Left lung (tissue), 10 donors: Measurements from ENCODE around the gene SPNS2. TPM values are rescaled to one million over a fixed set of nuclear protein-coding genes. Genes with fewer than 3 reads are reported as not detected.
A peak's percentile ranks its signal among the peaks of the same experiment; 100 is the strongest.

ENCODE experiments used
- ATAC-seq: fragments of 200-7000 bp; cut with Tn5 transposase; one replicate; pipeline ENCODE4 v1.9.1; 2020; ENCODE audit warnings: moderate library complexity
- DNase-seq, 4 donors: peaks; one replicate each; pipeline ENCODE4 v3.0.0-alpha.2; 2013 to 2020
- H3K27ac ChIP-seq, 2 donors: fragments of 200-600 bp; sonication (generic) in 1 of 2; one replicate each; pipeline versions ENCODE4 v1.5.0 to v1.8.0; 2020 to 2021
- H3K27me3 ChIP-seq, 2 donors: fragments of 200-600 bp; sonication (generic) in 1 of 2; one replicate each; pipeline versions ENCODE4 v1.5.0 to v1.8.0; 2020 to 2021
- H3K36me3 ChIP-seq, 2 donors: fragments of 200-600 bp; sonication (generic) in 1 of 2; one replicate each; pipeline versions ENCODE4 v1.5.0 to v1.8.0; 2020 to 2021
- H3K4me1 ChIP-seq, 2 donors: fragments of 200-600 bp; one replicate each; pipeline ENCODE4 v1.8.0; 2021
- H3K4me3 ChIP-seq, 2 donors: fragments of 200-600 bp; sonication (generic) in 1 of 2; one replicate each; pipeline versions ENCODE4 v1.5.0 to v1.8.0; 2020 to 2021; ENCODE audit warnings: mild to moderate bottlenecking in 1 of 2
- H3K9me3 ChIP-seq, 2 donors: fragments of 200-600 bp; sonication (generic) in 1 of 2; one replicate each; pipeline versions ENCODE4 v1.5.0 to v1.8.0; 2020 to 2021
- intact Hi-C, 2 donors: fragments of 100-400 bp; cut with DNase I; formaldehyde crosslinking; loops; one replicate each; pipeline versions ENCODE4 v1.11.2 to v1.14.2; 2022
- polyA plus RNA-seq, 6 donors: library from polyadenylated mRNA; unstranded; fragments of 120-200 nt; gene quantifications; one replicate each; pipeline ENCODE4 v1.2.1, GENCODE V29; 2013; ENCODE audit not compliant: insufficient read length in 6 of 6
- total RNA-seq, 2 donors: library from RNA; stranded (reverse); fragmentation: NEBNext Ultra II Directional; extraction: Animal tissue kit (Norgen Biotek cat#: 25700); gene quantifications; one replicate each; pipeline ENCODE4 v1.2.1, GENCODE V29; 2021
- TF ChIP-seq, protein P1 (sequence below), 2 donors: fragments of 200-600 bp; sonication (generic) in 1 of 2; IDR thresholded peaks; one replicate each; pipeline versions ENCODE4 v1.5.0 to v1.8.0; 2021; ENCODE audit warnings: antibody characterized with exemption in 2 of 2
- donor health status: DM: no; HTN: yes; CAD: no.
- donor health status: DM: no; HTN: no; CAD: no.

SPNS2 gene
- total and polyA plus RNA-seq, 8 donors: 19.6 to 52.4 (median 24.3) TPM

DNA sequence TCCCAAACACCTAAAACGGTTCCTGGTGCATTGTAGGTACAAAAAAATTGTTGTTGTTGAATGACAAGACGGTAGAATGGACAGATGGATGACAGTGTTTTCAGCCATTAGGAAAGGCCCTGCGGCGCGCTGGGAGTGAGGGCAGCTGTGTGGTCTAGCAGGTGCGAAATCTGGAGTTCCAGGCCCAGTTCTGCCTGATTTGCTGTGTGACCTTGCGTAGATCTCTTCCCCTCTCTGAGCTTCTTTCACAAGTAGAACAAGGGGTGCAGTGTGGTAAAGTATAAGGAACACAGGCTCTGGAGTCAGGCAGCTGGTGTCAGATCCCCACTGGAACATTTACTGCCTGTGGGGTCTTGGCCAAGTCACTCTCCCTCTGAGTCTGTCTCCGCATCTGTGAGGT lies 25.3 kb downstream of the SPNS2 start:
- Histone ChIP-seq H3K4me1 (peaks cover 6 to 44% of the 10 kb centered on the region in 2 donors), H3K36me3 (no peaks in the 10 kb centered on the region), H3K4me3 (no peak overlapping the region), H3K27me3 (no peaks in the 10 kb centered on the region), H3K9me3 (no peaks in the 10 kb centered on the region), H3K27ac (peak overlapping the region in 1 of 2 donors; percentile 71)
- intact Hi-C loops: no loop called here
- no peak for DNase-seq
- TF ChIP-seq, protein P1, sequence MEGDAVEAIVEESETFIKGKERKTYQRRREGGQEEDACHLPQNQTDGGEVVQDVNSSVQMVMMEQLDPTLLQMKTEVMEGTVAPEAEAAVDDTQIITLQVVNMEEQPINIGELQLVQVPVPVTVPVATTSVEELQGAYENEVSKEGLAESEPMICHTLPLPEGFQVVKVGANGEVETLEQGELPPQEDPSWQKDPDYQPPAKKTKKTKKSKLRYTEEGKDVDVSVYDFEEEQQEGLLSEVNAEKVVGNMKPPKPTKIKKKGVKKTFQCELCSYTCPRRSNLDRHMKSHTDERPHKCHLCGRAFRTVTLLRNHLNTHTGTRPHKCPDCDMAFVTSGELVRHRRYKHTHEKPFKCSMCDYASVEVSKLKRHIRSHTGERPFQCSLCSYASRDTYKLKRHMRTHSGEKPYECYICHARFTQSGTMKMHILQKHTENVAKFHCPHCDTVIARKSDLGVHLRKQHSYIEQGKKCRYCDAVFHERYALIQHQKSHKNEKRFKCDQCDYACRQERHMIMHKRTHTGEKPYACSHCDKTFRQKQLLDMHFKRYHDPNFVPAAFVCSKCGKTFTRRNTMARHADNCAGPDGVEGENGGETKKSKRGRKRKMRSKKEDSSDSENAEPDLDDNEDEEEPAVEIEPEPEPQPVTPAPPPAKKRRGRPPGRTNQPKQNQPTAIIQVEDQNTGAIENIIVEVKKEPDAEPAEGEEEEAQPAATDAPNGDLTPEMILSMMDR (IDR thresholded peaks at IDR 0.05): no peak
- ATAC-seq: no peak

DNA sequence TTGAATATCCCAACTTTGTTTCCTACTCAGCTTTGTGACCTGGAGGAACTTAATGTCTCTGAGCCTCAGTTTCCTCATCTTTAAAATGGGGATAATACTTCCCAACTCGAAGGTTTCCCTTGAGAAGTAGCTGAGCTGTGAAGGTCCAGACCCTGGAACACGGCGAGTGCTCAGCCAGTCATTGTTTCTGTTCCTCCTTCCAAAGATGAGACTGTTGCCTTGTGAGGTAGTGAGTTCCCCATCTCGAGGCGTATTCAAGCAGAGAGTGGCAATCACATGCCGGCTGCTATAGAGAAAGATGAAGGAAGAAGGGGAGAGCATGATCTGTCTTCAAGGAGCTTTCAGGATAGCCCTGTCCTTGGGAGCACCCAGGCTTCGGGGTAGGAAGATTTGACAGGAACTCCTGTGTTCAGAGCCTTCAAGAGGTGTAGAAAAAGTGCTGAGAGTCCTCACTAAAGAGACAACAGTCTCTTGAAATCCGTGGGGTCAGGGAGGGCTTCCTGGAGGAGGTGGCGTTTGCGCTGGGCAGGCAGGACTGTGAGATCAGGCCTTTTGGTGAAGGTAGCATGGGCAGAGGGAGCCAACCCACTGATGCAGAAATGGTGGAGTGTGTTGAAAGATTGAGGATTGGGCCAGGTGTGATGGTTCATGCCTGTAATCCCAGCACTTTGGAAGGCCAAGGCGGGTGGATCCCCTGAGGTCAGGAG lies 27.2 kb downstream of the SPNS2 start:
- no peak for DNase-seq
- no peak for ATAC-seq
- Histone ChIP-seq H3K27me3 (no peaks in the 10 kb centered on the region), H3K27ac (no peak overlapping the region), H3K4me3 (no peak overlapping the region), H3K9me3 (no peaks in the 10 kb centered on the region), H3K4me1 (peaks cover 0 to 40% of the 10 kb centered on the region in 2 donors), H3K36me3 (no peaks in the 10 kb centered on the region)
- TF ChIP-seq, protein P1 (IDR thresholded peaks at IDR 0.05): no peak
- intact Hi-C loops: no loop called here

DNA sequence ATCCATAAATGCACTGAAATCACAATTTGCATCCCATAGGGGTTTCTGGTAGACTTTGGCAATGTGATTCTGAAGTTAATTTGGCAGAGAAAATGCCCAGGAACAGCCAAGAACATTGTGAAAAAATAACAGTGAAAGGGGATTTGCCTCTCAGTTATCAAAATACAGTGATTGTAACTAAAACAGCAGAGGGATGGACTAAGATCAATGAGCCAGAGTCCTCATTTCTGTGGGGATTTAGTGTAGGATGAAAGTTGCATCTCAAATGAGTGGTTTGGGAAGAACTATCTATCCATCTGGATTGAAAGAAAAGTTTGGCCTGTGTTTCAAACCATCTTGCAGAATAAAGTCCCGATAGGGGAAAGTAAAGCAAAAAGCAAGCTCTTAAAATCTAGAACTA lies 28.5 kb downstream of the SPNS2 start:
- H3K36me3 ChIP-seq: no peaks in the 10 kb centered on the region
- H3K4me1 ChIP-seq: peaks cover 0 to 45% of the 10 kb centered on the region in 2 donors
- TF ChIP-seq, protein P1 (IDR thresholded peaks at IDR 0.05): no peak
- peak overlapping the region in 1 of 2 donors; percentile 2 for H3K27ac ChIP-seq
- no peak for ATAC-seq
- H3K9me3 ChIP-seq: no peaks in the 10 kb centered on the region
- intact Hi-C loops: no loop called here
- H3K27me3 ChIP-seq: no peaks in the 10 kb centered on the region
- DNase-seq: no peak
- H3K4me3 ChIP-seq: no peak overlapping the region

DNA sequence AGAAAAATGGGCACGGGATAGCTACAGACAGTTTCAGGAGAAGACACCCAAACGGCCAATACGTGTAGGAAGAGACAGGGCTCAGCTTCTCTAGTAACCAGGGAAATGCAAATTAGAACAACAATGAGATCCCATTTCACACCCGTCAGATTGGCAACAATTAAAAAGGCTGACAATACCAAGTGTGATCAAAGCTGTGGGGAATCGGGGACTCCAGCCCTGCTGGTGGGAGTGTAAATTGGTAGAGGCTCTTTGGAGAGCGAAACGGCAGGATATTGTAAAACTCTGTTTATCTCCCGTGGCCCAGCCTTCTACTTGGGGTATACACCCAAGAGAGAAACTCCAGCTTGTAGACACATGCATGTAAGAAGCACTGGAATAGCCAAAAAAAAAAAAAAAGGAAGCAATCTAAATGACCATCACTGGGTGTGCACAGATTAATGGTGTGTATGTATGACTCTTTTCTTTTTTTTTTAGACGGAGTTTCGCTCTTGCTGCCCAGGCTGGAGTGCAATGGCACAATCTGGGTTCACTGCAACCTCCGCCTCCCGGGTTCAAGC lies 29.0 kb downstream of the SPNS2 start:
- H3K27me3 ChIP-seq: no peaks in the 10 kb centered on the region
- intact Hi-C loops: no loop called here
- peaks cover 0 to 1% of the 10 kb centered on the region in 2 donors for H3K36me3 ChIP-seq
- DNase-seq: no peak
- H3K4me3 ChIP-seq: no peak overlapping the region
- H3K9me3 ChIP-seq: no peaks in the 10 kb centered on the region
- ATAC-seq: no peak
- H3K4me1 ChIP-seq: peaks cover 0 to 46% of the 10 kb centered on the region in 2 donors
- TF ChIP-seq, protein P1 (IDR thresholded peaks at IDR 0.05): no peak
- H3K27ac ChIP-seq: peak overlapping the region in 1 of 2 donors; percentile 2

DNA sequence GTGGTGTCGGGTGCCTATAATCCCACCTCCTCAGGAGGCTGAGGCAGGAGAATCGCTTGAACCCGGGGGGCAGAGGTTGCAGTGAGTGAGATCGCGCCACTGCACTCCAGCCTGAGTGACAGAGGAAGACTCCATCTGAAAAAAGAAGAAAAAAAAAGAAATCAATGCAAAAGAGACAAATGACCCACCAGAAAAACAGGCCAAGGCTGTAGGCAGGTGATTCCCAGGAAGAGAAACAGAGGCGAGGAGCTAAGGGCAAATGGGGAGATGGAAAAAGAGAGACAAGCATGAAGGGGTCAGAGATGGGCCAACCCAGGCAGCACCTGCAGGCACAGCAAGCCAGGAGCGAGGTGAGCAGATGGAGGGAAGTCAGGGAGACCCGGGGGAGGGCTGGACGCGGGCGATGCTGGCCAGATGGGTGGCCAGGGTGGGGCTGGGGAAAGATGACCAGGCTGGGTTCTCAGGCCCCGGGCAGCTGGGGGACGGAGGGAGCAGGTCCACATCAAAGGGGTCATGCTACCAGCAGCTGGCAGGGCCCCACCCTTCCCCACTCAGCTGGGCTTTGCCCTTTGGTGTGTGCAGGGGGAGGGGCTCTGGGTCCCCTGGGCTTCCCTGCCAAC lies 31.0 kb downstream of the SPNS2 start:
- Histone ChIP-seq H3K4me1 (peaks cover 4 to 52% of the 10 kb centered on the region in 2 donors), H3K36me3 (peaks cover 0 to 9% of the 10 kb centered on the region in 2 donors), H3K27ac (peak overlapping the region; percentile 33 to 77), H3K4me3 (no peak overlapping the region), H3K9me3 (no peaks in the 10 kb centered on the region), H3K27me3 (no peaks in the 10 kb centered on the region)
- DNase-seq: peak in 1 of 4 donors; percentile 77
- ATAC-seq: no peak
- intact Hi-C loops: no loop called here
- TF ChIP-seq, protein P1 (IDR thresholded peaks at IDR 0.05): no peak
